ENCODE measurements around the gene MAPK8IP1. TPM values are rescaled to one million over a fixed set of nuclear protein-coding genes. Genes with fewer than 3 reads are reported as not detected.

The MAPK8IP1 gene
- total and polyA plus RNA-seq, 2 donors (not counting 1 experiment from before 2014, with no cell fraction given): 2.1 to 4.0 TPM

DNA sequence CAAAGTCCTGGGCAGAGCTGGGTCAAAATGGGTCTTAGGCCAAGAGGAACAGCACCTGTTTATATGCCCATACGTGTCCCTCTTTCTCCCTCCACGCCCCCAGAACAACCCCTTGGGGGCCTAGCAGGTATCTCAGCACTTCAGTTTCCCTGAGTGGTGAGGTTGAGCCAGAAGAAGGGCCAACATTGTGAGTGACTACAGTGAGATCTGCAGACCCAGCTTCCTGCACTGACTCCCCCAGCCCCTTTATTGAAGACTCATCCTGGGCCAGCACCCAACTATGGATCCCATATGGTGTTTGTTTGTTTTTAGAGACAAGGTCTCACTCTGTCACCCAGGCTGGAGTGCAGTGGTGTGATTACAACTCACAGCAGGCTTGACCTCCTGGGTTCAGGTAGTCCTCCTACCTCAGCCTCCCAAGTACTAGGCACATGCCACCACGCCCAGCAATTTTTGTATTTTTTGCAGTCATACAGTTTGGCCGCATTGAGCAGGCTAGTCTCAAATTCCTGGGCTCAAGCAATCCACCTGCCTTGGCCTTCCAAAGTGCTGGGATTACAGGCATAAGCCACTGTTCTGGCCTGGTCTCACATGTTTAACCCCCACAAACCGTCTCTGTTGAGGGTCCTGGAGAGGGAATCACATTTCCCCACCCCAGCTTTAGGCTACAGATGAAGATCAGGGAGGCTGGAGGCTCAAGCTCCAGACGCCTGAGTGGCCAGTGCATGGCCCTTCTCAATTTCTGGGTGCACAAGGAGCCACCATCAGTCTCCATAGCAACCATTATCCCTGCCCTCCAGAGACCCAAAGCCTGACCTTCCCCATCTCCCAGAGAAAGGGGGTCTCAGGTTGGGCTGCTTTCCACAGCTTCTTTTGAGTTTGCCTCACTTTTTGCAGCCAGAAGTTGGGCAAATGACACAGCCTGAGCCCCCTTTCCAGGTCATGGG is 35.4 kb downstream of the MAPK8IP1 start:
- H3K27ac Mint-ChIP-seq: peak overlapping the region; percentile 94
- POLR2A ChIA-PET: interaction anchor here (9.1 kb wide), 1 partner anchor 13 kb away, joined by 162 read pairs; no protein-coding TSS in a partner anchor

More for the DNA sequence above, 35.4 kb downstream of the MAPK8IP1 start:
- 100% methylated on average over 4 of the region's 6 CpGs for WGBS (ENCODE audit: insufficient coverage)
- peaks cover 73% of the 10 kb centered on the region for H3K4me1 Mint-ChIP-seq
- peaks cover 62% of the 10 kb centered on the region for H3K79me2 ChIP-seq (ENCODE audit: control insufficient read depth, insufficient read depth, low read length)
- no peaks in the 10 kb centered on the region for H3K9me3 ChIP-seq (ENCODE audit: control extremely low read depth in 1 of 3, control insufficient read depth in 2 of 3, insufficient read depth in 1 of 3, low read length in 2 of 3)
- H3K4me3 Mint-ChIP-seq: peak overlapping the region; percentile 83
- intact Hi-C loops (cut with micrococcal nuclease): no loop called here
- CTCF ChIA-PET: interaction anchor here (8.3 to 9.6 kb wide), 2 partner anchors 14 to 44 kb away, joined by 58 to 98 read pairs; no protein-coding TSS in a partner anchor
- peak overlapping the region in 1 of 5 experiments; percentile 92 for H3K4me3 ChIP-seq (ENCODE audit: control extremely low read depth in 1 of 5, extremely low read depth in 1 of 5, insufficient read depth in 1 of 5, low read depth in 2 of 5, low read length in 4 of 5)
- H3K9me3 Mint-ChIP-seq (ENCODE audit: insufficient read depth): no peaks in the 10 kb centered on the region
- H3K36me3 ChIP-seq (replicated peaks in 1 of 2; ENCODE audit: control extremely low read depth in 1 of 2, control insufficient read depth in 1 of 2, extremely low read depth in 1 of 2, insufficient read depth in 2 of 2, low read length in 1 of 2): peaks cover 0 to 17% of the 10 kb centered on the region in 2 experiments
- peaks cover 29% of the 10 kb centered on the region for H4K20me1 ChIP-seq (ENCODE audit: control insufficient read depth, insufficient read depth, low read length, poor library complexity, severe bottlenecking)
- no peak overlapping the region for H2AFZ ChIP-seq (ENCODE audit: insufficient read depth, low read depth, low read length, poor library complexity, severe bottlenecking)
- H3K4me1 ChIP-seq (ENCODE audit: control insufficient read depth in 2 of 2, insufficient read depth in 2 of 2, low read length in 2 of 2): peaks cover 55 to 76% of the 10 kb centered on the region in 2 donors
- ATAC-seq (ENCODE audit: low read depth) (no peak), DNase-seq (no peak)
- TF ChIP-seq, protein P1, sequence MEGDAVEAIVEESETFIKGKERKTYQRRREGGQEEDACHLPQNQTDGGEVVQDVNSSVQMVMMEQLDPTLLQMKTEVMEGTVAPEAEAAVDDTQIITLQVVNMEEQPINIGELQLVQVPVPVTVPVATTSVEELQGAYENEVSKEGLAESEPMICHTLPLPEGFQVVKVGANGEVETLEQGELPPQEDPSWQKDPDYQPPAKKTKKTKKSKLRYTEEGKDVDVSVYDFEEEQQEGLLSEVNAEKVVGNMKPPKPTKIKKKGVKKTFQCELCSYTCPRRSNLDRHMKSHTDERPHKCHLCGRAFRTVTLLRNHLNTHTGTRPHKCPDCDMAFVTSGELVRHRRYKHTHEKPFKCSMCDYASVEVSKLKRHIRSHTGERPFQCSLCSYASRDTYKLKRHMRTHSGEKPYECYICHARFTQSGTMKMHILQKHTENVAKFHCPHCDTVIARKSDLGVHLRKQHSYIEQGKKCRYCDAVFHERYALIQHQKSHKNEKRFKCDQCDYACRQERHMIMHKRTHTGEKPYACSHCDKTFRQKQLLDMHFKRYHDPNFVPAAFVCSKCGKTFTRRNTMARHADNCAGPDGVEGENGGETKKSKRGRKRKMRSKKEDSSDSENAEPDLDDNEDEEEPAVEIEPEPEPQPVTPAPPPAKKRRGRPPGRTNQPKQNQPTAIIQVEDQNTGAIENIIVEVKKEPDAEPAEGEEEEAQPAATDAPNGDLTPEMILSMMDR (IDR thresholded peaks at IDR 0.05): no peak
- no peak for TF ChIP-seq EZH2 (IDR thresholded peaks at IDR 0.05; ENCODE audit: borderline replicate concordance, insufficient read depth, low read depth, low read length, poor library complexity, severe bottlenecking)
- no peaks in the 10 kb centered on the region for H3K27me3 Mint-ChIP-seq
- peak overlapping the region in 1 of 2 donors; percentile 62 for H3K27ac ChIP-seq (ENCODE audit: low read length in 2 of 2)
- no peaks in the 10 kb centered on the region for H3K27me3 ChIP-seq (replicated peaks in 1 of 4; ENCODE audit: control extremely low read depth in 1 of 4, control insufficient read depth in 3 of 4, insufficient read depth in 4 of 4, low read length in 3 of 4)
- H3K9ac ChIP-seq (ENCODE audit: low read length): no peak overlapping the region
- H3K4me2 ChIP-seq (replicated peaks; ENCODE audit: low read depth, low read length, poor library complexity, severe bottlenecking): peak overlapping the region; percentile 98

All from B cell (primary cell).